Measurements from ENCODE around the gene SLC18B1. TPM values are rescaled to one million over a fixed set of nuclear protein-coding genes. Genes with fewer than 3 reads are reported as not detected.

The SLC18B1 gene
- total RNA-seq, 6 donors from 2014 or later: 3.6 to 12.0 (median 6.2) TPM

DNA sequence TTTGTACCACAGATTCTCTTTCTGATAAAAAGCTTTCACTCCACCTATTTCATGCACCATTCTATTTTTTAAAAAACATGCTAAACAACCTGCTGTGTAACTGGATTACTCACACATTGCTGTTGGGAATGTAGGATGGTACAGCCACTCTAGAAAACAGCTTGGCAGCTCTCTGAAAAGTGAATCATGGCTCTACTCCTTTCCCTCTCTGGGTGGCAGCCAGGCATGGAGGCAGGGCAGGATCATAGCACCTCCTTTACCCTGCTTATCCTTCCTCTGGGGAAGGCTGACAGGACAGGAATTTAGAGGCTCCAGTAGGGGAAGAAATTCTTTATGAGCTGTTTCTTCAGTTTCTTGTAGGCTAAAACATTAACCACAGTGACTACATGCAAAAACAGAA lies 34.1 kb downstream of the SLC18B1 start:
- Histone ChIP-seq H3K27me3 (no peaks in the 10 kb centered on the region), H3K9me3 (no peaks in the 10 kb centered on the region), H3K4me3 (no peak overlapping the region), H3K27ac (no peak overlapping the region), H3K36me3 (no peaks in the 10 kb centered on the region), H3K4me1 (peaks cover 0 to 13% (median 5%) of the 10 kb centered on the region in 4 donors)
- TF ChIP-seq POLR2AphosphoS5 (IDR thresholded peaks at IDR 0.05): no peak
- DNase-seq (peak in 1 of 2 donors; percentile 36), ATAC-seq (ENCODE audit: low FRiP score in 2 of 2) (peak in 1 of 2 donors; percentile 20)

DNA sequence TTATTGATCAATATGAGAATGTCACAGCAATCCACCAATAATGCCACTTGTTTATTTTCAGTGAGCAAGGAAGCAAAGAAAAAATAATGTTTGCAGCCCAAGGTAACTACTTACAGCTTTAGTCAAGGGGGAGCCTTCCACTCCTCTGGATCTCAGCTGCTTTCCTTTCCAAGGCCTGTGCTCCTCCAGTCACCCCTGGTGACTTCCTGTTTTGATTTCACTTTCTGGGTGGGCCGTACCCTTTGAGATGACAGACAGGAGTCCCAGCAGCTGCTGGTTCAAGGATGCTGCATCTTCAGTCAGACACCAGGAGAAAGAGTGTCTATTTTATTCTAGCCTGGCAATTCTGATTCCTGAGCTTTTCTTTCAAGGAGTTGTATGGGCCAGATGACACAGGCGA lies 35.2 kb downstream of the SLC18B1 start:
- peak; percentile 51 to 60 for ATAC-seq (ENCODE audit: low FRiP score in 2 of 2)
- TF ChIP-seq POLR2AphosphoS5 (IDR thresholded peaks at IDR 0.05) (no peak), EP300 (IDR thresholded peaks at IDR 0.05) (no peak), POLR2A (IDR thresholded peaks at IDR 0.05) (no peak)
- TF ChIP-seq, protein P1, sequence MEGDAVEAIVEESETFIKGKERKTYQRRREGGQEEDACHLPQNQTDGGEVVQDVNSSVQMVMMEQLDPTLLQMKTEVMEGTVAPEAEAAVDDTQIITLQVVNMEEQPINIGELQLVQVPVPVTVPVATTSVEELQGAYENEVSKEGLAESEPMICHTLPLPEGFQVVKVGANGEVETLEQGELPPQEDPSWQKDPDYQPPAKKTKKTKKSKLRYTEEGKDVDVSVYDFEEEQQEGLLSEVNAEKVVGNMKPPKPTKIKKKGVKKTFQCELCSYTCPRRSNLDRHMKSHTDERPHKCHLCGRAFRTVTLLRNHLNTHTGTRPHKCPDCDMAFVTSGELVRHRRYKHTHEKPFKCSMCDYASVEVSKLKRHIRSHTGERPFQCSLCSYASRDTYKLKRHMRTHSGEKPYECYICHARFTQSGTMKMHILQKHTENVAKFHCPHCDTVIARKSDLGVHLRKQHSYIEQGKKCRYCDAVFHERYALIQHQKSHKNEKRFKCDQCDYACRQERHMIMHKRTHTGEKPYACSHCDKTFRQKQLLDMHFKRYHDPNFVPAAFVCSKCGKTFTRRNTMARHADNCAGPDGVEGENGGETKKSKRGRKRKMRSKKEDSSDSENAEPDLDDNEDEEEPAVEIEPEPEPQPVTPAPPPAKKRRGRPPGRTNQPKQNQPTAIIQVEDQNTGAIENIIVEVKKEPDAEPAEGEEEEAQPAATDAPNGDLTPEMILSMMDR (IDR thresholded peaks at IDR 0.05): no peak
- Histone ChIP-seq H3K27me3 (no peaks in the 10 kb centered on the region), H3K36me3 (no peaks in the 10 kb centered on the region), H3K9me3 (no peaks in the 10 kb centered on the region), H3K27ac (no peak overlapping the region), H3K4me3 (no peak overlapping the region), H3K4me1 (peaks cover 0 to 13% (median 5%) of the 10 kb centered on the region in 4 donors)
- peak in 1 of 2 donors; percentile 30 for DNase-seq
- WGBS, 2 donors: 55 to 61% methylated on average over 2 of the region's 2 CpGs

DNA sequence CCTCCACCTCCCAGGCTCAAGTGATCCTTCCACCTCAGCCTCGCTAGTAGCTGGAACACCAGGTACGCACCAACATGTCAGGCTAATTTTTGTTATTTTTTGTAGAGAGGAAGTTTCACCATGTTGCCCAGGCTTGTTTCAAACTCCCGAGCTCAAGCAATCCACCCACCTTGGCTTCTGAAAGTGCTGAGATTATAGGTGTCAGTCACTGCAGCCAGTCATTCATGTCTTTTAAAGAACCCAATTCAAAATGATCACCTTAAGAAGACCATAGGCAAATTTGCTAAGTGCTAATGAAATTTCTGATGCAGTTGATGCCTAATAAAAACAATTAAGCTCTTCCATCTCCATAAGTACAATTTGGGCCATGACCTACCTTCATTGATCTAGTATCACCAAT lies 38.2 kb downstream of the SLC18B1 start:
- TF ChIP-seq POLR2AphosphoS5 (IDR thresholded peaks at IDR 0.05) (no peak), POLR2A (IDR thresholded peaks at IDR 0.05) (no peak), EP300 (IDR thresholded peaks at IDR 0.05) (no peak)
- TF ChIP-seq, protein P1 (IDR thresholded peaks at IDR 0.05): no peak
- Histone ChIP-seq H3K4me3 (no peak overlapping the region), H3K9me3 (no peaks in the 10 kb centered on the region), H3K27me3 (no peaks in the 10 kb centered on the region), H3K36me3 (no peaks in the 10 kb centered on the region), H3K27ac (no peak overlapping the region), H3K4me1 (peaks cover 0 to 8% (median 5%) of the 10 kb centered on the region in 4 donors)
- DNase-seq: no peak
- no peak for ATAC-seq (ENCODE audit: low FRiP score in 2 of 2)
- 88% methylated on average over 3 of the region's 3 CpGs for WGBS, 2 donors

DNA sequence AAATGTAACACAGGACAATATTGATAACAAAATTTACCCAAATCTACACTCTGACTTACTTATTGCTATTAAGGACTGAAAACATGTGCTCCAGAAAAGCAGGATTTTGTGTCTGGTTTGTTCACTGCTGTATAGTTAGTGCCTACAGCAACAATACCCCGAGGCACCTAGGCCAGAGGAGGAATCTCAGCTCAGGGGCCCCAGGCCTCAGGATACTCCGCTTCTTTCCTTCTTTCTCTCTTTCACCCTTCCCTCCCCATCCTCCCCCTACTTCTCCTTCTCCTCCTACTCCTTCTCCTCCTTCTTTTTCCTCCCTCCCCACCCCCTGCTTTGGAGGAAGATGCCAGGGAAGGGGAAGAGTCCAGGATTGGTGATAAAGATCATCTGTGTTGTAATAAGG lies 39.7 kb downstream of the SLC18B1 start:
- Histone ChIP-seq H3K27me3 (no peaks in the 10 kb centered on the region), H3K4me3 (no peak overlapping the region), H3K9me3 (no peaks in the 10 kb centered on the region), H3K27ac (peak overlapping the region in 1 of 4 donors; percentile 20), H3K36me3 (no peaks in the 10 kb centered on the region), H3K4me1 (peaks cover 0 to 6% (median 2%) of the 10 kb centered on the region in 4 donors)
- WGBS, 2 donors: 91 to 93% methylated on average over 2 of the region's 2 CpGs
- TF ChIP-seq EP300 (IDR thresholded peaks at IDR 0.05) (no peak), POLR2A (IDR thresholded peaks at IDR 0.05) (no peak), POLR2AphosphoS5 (IDR thresholded peaks at IDR 0.05) (no peak)
- TF ChIP-seq, protein P1 (IDR thresholded peaks at IDR 0.05): no peak
- no peak for DNase-seq
- no peak for ATAC-seq (ENCODE audit: low FRiP score in 2 of 2)

DNA sequence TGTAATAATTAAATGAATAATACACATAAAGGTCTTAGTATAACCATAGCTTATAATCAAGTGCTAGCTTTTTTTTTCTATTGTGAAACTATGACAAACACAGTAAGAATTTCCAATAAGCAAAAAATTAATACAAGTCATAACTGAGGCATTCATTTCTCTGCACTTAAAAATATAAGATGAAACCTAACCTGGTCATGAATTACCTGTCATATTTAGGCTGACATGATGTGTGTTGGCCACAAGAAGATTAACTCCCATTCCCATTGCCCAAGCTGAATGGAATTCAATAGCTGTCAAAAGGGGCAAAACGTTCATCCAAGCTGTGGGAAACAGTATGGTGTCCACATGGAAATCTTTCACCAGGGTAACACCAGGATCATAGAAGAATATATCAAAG lies 46.2 kb downstream of the SLC18B1 start:
- H3K4me3 ChIP-seq: no peak overlapping the region
- no peaks in the 10 kb centered on the region for H3K36me3 ChIP-seq
- H3K27ac ChIP-seq: no peak overlapping the region
- H3K4me1 ChIP-seq: peaks cover 0 to 7% (median under 1%) of the 10 kb centered on the region in 4 donors
- H3K27me3 ChIP-seq: no peaks in the 10 kb centered on the region
- WGBS, 2 donors: 77 to 79% methylated on average over 1 of the region's 1 CpG
- TF ChIP-seq, protein P1 (IDR thresholded peaks at IDR 0.05): no peak
- no peak for TF ChIP-seq EP300 (IDR thresholded peaks at IDR 0.05)
- TF ChIP-seq POLR2AphosphoS5 (IDR thresholded peaks at IDR 0.05): no peak
- no peak for TF ChIP-seq POLR2A (IDR thresholded peaks at IDR 0.05)
- ATAC-seq (ENCODE audit: low FRiP score in 2 of 2): no peak
- no peak for DNase-seq
- no peaks in the 10 kb centered on the region for H3K9me3 ChIP-seq
